Natural killer cell (primary cell): ENCODE data around the gene CLDN19. TPM values are rescaled to one million over a fixed set of nuclear protein-coding genes. Genes with fewer than 3 reads are reported as not detected.
A peak's percentile ranks its signal among the peaks of the same experiment; 100 is the strongest.

Experiments
- ATAC-seq, 3 donors: fragments of 150-1000 bp in 2 of 3; fragments of 200-7000 bp in 1 of 3; cut with Tn5 transposase; 1 replicate in 1 of 3; 2 replicates in 2 of 3; pipeline ENCODE4 v1.10.0; 2021; ENCODE audit warnings: mild to moderate bottlenecking in 2 of 3, moderate library complexity in 2 of 3
- DNase-seq, 2 donors: peaks; one replicate each; pipeline versions ENCODE4 v3.0.0 to v3.0.0-alpha.2; 2013 to 2021; ENCODE audit warnings: mixed read lengths in 1 of 2
- H3K27ac ChIP-seq: one replicate; pipeline ENCODE4 v1.5.1; 2013; ENCODE audit warnings: mild to moderate bottlenecking, low read length
- H3K27me3 ChIP-seq: one replicate; pipeline ENCODE4 v1.6.1; 2013; ENCODE audit warnings: low read length; ENCODE audit not compliant: control insufficient read depth, insufficient read depth
- H3K36me3 ChIP-seq: one replicate; pipeline ENCODE4 v1.6.1; 2013; ENCODE audit warnings: low read length; ENCODE audit not compliant: control insufficient read depth, insufficient read depth
- H3K4me1 ChIP-seq: one replicate; pipeline ENCODE4 v1.6.1; 2013; ENCODE audit warnings: low read length; ENCODE audit not compliant: control insufficient read depth, insufficient read depth
- H3K4me3 ChIP-seq: one replicate; pipeline ENCODE4 v1.5.1; 2013; ENCODE audit warnings: low read length
- H3K9me3 ChIP-seq: one replicate; pipeline ENCODE4 v1.6.1; 2013; ENCODE audit warnings: low read length; ENCODE audit not compliant: control insufficient read depth, insufficient read depth
- H3K27ac Mint-ChIP-seq, 2 donors: one replicate each; pipeline ENCODE4 v1.8.0; 2022; ENCODE audit warnings: mild to moderate bottlenecking in 2 of 2, mixed read lengths in 2 of 2, moderate library complexity in 1 of 2
- H3K27me3 Mint-ChIP-seq, 2 donors: one replicate each; pipeline ENCODE4 v1.8.0; 2022; ENCODE audit warnings: low read depth in 2 of 2, mixed read lengths in 2 of 2
- H3K36me3 Mint-ChIP-seq: one replicate; pipeline ENCODE4 v1.8.0; 2022; ENCODE audit warnings: mixed read lengths
- H3K4me1 Mint-ChIP-seq, 2 donors: one replicate each; pipeline ENCODE4 v1.8.0; 2022; ENCODE audit warnings: mixed read lengths in 2 of 2
- H3K4me3 Mint-ChIP-seq: one replicate; pipeline ENCODE4 v1.8.0; 2022; ENCODE audit warnings: mild to moderate bottlenecking, moderate library complexity, mixed read lengths
- H3K9me3 Mint-ChIP-seq, 2 donors: one replicate each; pipeline ENCODE4 v1.8.0; 2022; ENCODE audit warnings: mixed read lengths in 2 of 2
- CTCF ChIP-seq: fragments of 200-600 bp; IDR thresholded peaks from one replicate; pipeline ENCODE4 v1.8.0; 2022; ENCODE audit warnings: antibody characterized with exemption
- WGBS: methylation state at CpG from one replicate; pipeline ENCODE4 v1.1.7; 2013; ENCODE audit warnings: missing lambda C conversion rate; ENCODE audit not compliant: insufficient coverage; 5-methylcytosine and 5-hydroxymethylcytosine counted together
- intact Hi-C: fragments of 100-400 bp; cut with micrococcal nuclease; formaldehyde crosslinking; loops from one replicate; pipeline ENCODE4 v1.14.2; 2022
- total RNA-seq, 4 donors: library from RNA; stranded (reverse); fragments of 120-200 nt in 1 of 4; gene quantifications; one replicate each; pipeline versions ENCODE4 v1.2.3 to v1.2.4, GENCODE V29; 2013 to 2022

Gene CLDN19
- total RNA-seq, 3 donors from 2014 or later (not counting 1 experiment from before 2014, with no cell fraction given) = not detected

- 85% methylated on average over 4 of the region's 4 CpGs for WGBS
- no peaks in the 10 kb centered on the region for H3K36me3 Mint-ChIP-seq
Measured at GRCh38 chr1:42741706-42742105, 1.7 kb upstream of the CLDN19 start.

GRCh38 chr1:42740851-42741580 is 980 bp upstream of the CLDN19 start:
- intact Hi-C loops = no loop called here
- H3K27ac ChIP-seq = no peak overlapping the region
- H3K36me3 Mint-ChIP-seq = no peaks in the 10 kb centered on the region
- H3K4me3 Mint-ChIP-seq = no peak overlapping the region
- H3K27ac Mint-ChIP-seq = no peak overlapping the region
- H3K4me1 Mint-ChIP-seq = peaks cover 0 to 11% of the 10 kb centered on the region in 2 donors
- H3K4me3 ChIP-seq = no peak overlapping the region
- no peak for TF ChIP-seq CTCF
- peaks cover 15% of the 10 kb centered on the region for H3K4me1 ChIP-seq
- 91% methylated on average over 15 of the region's 19 CpGs for WGBS
- no peaks in the 10 kb centered on the region for H3K9me3 Mint-ChIP-seq
- no peak for DNase-seq
- H3K36me3 ChIP-seq = peaks cover 2% of the 10 kb centered on the region
- peak in 1 of 3 donors; percentile 18 for ATAC-seq
- no peaks in the 10 kb centered on the region for H3K27me3 Mint-ChIP-seq
- no peaks in the 10 kb centered on the region for H3K9me3 ChIP-seq
- H3K27me3 ChIP-seq = no peaks in the 10 kb centered on the region

More at GRCh38 chr1:42741706-42742105, 1.7 kb upstream of the CLDN19 start:
- intact Hi-C loops = no loop called here
- Histone ChIP-seq H3K4me3 (no peak overlapping the region), H3K4me1 (peaks cover 9% of the 10 kb centered on the region), H3K27me3 (no peaks in the 10 kb centered on the region), H3K9me3 (no peaks in the 10 kb centered on the region), H3K36me3 (peaks cover 8% of the 10 kb centered on the region), H3K27ac (no peak overlapping the region)
- peaks cover 0 to 7% of the 10 kb centered on the region in 2 donors for H3K4me1 Mint-ChIP-seq
- ATAC-seq (no peak), DNase-seq (no peak)
- no peaks in the 10 kb centered on the region for H3K9me3 Mint-ChIP-seq
- no peak overlapping the region for H3K27ac Mint-ChIP-seq
- no peak overlapping the region for H3K4me3 Mint-ChIP-seq
- no peaks in the 10 kb centered on the region for H3K27me3 Mint-ChIP-seq
- no peak for TF ChIP-seq CTCF

DNA sequence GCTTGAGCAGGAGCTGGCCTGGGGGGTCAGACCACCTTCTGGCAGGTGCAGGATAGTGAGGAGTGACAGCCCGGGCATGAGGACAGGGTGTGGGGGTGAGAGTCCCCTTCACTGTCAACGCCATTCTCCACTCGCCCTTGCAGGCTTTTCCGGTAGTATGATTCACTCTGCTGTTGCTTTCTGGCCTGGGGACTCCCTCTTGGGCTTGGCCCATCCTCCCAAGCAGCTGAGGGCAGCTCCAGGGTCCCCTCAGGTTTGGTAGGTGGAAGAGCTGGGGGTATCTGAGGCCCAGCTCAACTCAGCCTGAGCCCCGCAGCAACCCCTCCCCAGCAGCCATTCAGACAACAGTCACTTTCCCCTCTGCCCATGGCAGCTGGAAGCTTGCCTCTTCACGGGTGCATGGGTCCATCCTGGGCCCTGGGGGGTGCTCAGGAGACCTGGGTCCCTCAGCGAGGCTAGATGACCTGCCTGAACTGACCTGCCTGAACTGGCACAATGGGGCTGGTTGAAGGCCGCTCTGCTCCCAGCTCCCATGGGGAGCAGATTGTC is 1.3 kb downstream of the CLDN19 start:
- H3K9me3 ChIP-seq = no peaks in the 10 kb centered on the region
- intact Hi-C loops = no loop called here
- H3K4me3 ChIP-seq = no peak overlapping the region
- H3K4me1 ChIP-seq = peaks cover 15% of the 10 kb centered on the region
- H3K36me3 Mint-ChIP-seq = no peaks in the 10 kb centered on the region
- H3K36me3 ChIP-seq = no peaks in the 10 kb centered on the region
- H3K27me3 Mint-ChIP-seq = no peaks in the 10 kb centered on the region
- DNase-seq = no peak
- no peak overlapping the region for H3K27ac Mint-ChIP-seq
- ATAC-seq = no peak
- no peaks in the 10 kb centered on the region for H3K27me3 ChIP-seq
- H3K4me1 Mint-ChIP-seq = peaks cover 0 to 11% of the 10 kb centered on the region in 2 donors
- TF ChIP-seq CTCF = no peak
- 88% methylated on average over 8 of the region's 8 CpGs for WGBS
- H3K4me3 Mint-ChIP-seq = no peak overlapping the region
- H3K9me3 Mint-ChIP-seq = no peaks in the 10 kb centered on the region
- no peak overlapping the region for H3K27ac ChIP-seq
